Endothelial cell of umbilical vein (primary cell): Measurements from ENCODE around the gene PRR5L. TPM values are rescaled to one million over a fixed set of nuclear protein-coding genes. Genes with fewer than 3 reads are reported as not detected.

ENCODE experiments used
- BruUV-seq: library from RNA; stranded (reverse); fragments of 400-500 nt; replicated peaks from 2 replicates; lab custom pipeline; 2021; lab: Mats Ljungman, UMichigan
- CTCF ChIA-PET: fragments of 300-600, 350-600 bp; sonication (Branson Sonifier 250); formaldehyde crosslinking; loops from one replicate; lab custom pipeline; 2021; ENCODE audit warnings: antibody characterized with exemption, inconsistent platforms; lab: Charles Lee
- POLR2A ChIA-PET: fragments of 300-600, 350-600 bp; sonication (Branson Sonifier 250); formaldehyde crosslinking; loops from one replicate; lab custom pipeline; 2021; ENCODE audit warnings: antibody characterized with exemption, inconsistent platforms; lab: Charles Lee
- DNase-seq: peaks from one replicate; pipeline ENCODE4 v3.0.0-alpha.2; 2011; ENCODE audit warnings: low read depth, low spot score
- FAIRE-seq: peaks from 2 replicates; lab custom pipeline; 2011; peaks lifted over from hg19 to GRCh38; lab: Jason Lieb, UNC
- H2AFZ ChIP-seq: 2 replicates; pipeline ENCODE4 v1.6.0; 2012; ENCODE audit warnings: low read depth, low read length, control low read depth, inconsistent platforms
- H3K27ac ChIP-seq: 2 replicates; pipeline ENCODE4 v1.5.1; 2011; ENCODE audit warnings: low read depth, mild to moderate bottlenecking, control low read depth, low read length, moderate library complexity; ENCODE audit not compliant: insufficient read depth
- H3K27me3 ChIP-seq, 2 experiments: 2 replicates each; pipeline versions ENCODE4 v1.6.0 to v1.6.1; 2011; ENCODE audit warnings: low read length in 2 of 2, mixed read lengths in 1 of 2; ENCODE audit not compliant: control insufficient read depth in 2 of 2, insufficient read depth in 2 of 2
- H3K36me3 ChIP-seq, 2 experiments: 2 replicates in 1 of 2; 3 replicates in 1 of 2; pipeline ENCODE4 v1.5.1; 2011; ENCODE audit warnings: low read length in 2 of 2, mild to moderate bottlenecking in 1 of 2, moderate library complexity in 1 of 2; ENCODE audit not compliant: control insufficient read depth in 2 of 2, insufficient read depth in 2 of 2; ENCODE audit errors: extremely low read depth in 1 of 2
- H3K4me1 ChIP-seq: 3 replicates; pipeline ENCODE4 v1.5.1; 2011; ENCODE audit warnings: mild to moderate bottlenecking, low read length; ENCODE audit not compliant: control insufficient read depth, insufficient read depth; ENCODE audit errors: extremely low read depth
- H3K4me2 ChIP-seq: 2 replicates; pipeline ENCODE4 v1.6.1; 2011; ENCODE audit warnings: low read length, control low read depth, mixed read lengths; ENCODE audit not compliant: insufficient read depth
- H3K4me3 ChIP-seq, 3 experiments: fragments of 200-600 bp in 1 of 3; sonication (generic), shearing (Covaris generic) in 1 of 3; replicated peaks in 1 of 3; 2 replicates each; pipeline ENCODE4 v1.5.1; 2011 to 2016; ENCODE audit warnings: control low read depth in 3 of 3, low read length in 3 of 3, mild to moderate bottlenecking in 2 of 3, inconsistent platforms in 1 of 3, low read depth in 1 of 3, moderate library complexity in 1 of 3; ENCODE audit not compliant: insufficient read depth in 1 of 3
- H3K79me2 ChIP-seq: 2 replicates; pipeline ENCODE4 v1.6.0; 2012; ENCODE audit warnings: low read length, inconsistent platforms; ENCODE audit not compliant: control insufficient read depth, insufficient read depth
- H3K9ac ChIP-seq: replicated peaks from 2 replicates; pipeline ENCODE3; 2011; ENCODE audit warnings: low read length, control low read depth; ENCODE audit not compliant: insufficient read depth; ENCODE audit errors: extremely low read depth
- H3K9me1 ChIP-seq: replicated peaks from 3 replicates; pipeline ENCODE4 v1.6.0; 2011; ENCODE audit warnings: mild to moderate bottlenecking, low read length; ENCODE audit not compliant: control insufficient read depth, insufficient read depth; ENCODE audit errors: extremely low read depth
- H3K9me3 ChIP-seq: replicated peaks from 2 replicates; pipeline ENCODE4 v1.5.1; 2012; ENCODE audit warnings: low read length, inconsistent platforms; ENCODE audit not compliant: control insufficient read depth, insufficient read depth
- H4K20me1 ChIP-seq: replicated peaks from 2 replicates; pipeline ENCODE3; 2011; ENCODE audit warnings: mild to moderate bottlenecking, low read length; ENCODE audit not compliant: control insufficient read depth, insufficient read depth; ENCODE audit errors: extremely low read depth
- CTCF ChIP-seq, 2 donors: IDR thresholded peaks; 1 replicate in 1 of 2; 2 replicates in 1 of 2; pipeline ENCODE4 v1.5.1; 2011; ENCODE audit warnings: low read length in 2 of 2, mild to moderate bottlenecking in 2 of 2, moderate library complexity in 2 of 2, control low read depth in 1 of 2, inconsistent platforms in 1 of 2, low read depth in 1 of 2; ENCODE audit not compliant: insufficient read depth in 1 of 2; ENCODE audit errors: extremely low read depth in 1 of 2
- FOS ChIP-seq: IDR thresholded peaks from 2 replicates; pipeline ENCODE4 v1.6.1; 2011; ENCODE audit warnings: mild to moderate bottlenecking, low read length, moderate library complexity, borderline replicate concordance; ENCODE audit not compliant: insufficient read depth
- GATA2 ChIP-seq: IDR thresholded peaks from 2 replicates; pipeline ENCODE4 v1.7.0; 2011; ENCODE audit warnings: low read depth, mild to moderate bottlenecking, moderate library complexity, mixed read lengths, low read length; ENCODE audit not compliant: insufficient read length, insufficient read depth
- JUN ChIP-seq: IDR thresholded peaks from 2 replicates; pipeline ENCODE4 v1.6.1; 2011; ENCODE audit warnings: borderline replicate concordance, low read depth; ENCODE audit not compliant: insufficient read length, insufficient read depth
- MYC ChIP-seq: IDR thresholded peaks from one replicate; pipeline ENCODE4 v1.6.1; 2011; ENCODE audit warnings: mild to moderate bottlenecking, low read depth, low read length
- POLR2A ChIP-seq: IDR thresholded peaks from 2 replicates; pipeline ENCODE4 v1.6.1; 2012; ENCODE audit warnings: low read depth, mild to moderate bottlenecking, control low read depth, low read length
- POLR2AphosphoS5 ChIP-seq: IDR thresholded peaks from 2 replicates; pipeline ENCODE4 v1.6.1; 2012; ENCODE audit warnings: low read depth, mild to moderate bottlenecking, control low read depth, low read length, moderate library complexity; ENCODE audit not compliant: insufficient read depth
- dilution Hi-C: fragments of 300-500 bp; cut with MboI; formaldehyde crosslinking; loops from one replicate; pipeline ENCODE4 v1.15.0; 2019; ENCODE audit warnings: low sequenced_read_pairs; ENCODE audit not compliant: extremely low pct_ligation_motif_present
- intact Hi-C: fragments of 100-400 bp; cut with micrococcal nuclease; formaldehyde crosslinking; loops from one replicate; pipeline ENCODE4 v1.10.0; 2022
- polyA plus RNA-seq, 4 experiments: library from polyadenylated mRNA; depleted of rRNA in 3 of 4; stranded (reverse) in 3 of 4; unstranded in 1 of 4; fragments of >200 nt; gene quantifications; 2 replicates each; pipeline versions ENCODE4 v1.2.1 to v1.2.3, GENCODE V29; 2011 to 2012; ENCODE audit warnings: missing spikeins in 1 of 4
- total RNA-seq: library from RNA; stranded (reverse); gene quantifications from 2 replicates; pipeline ENCODE4 v1.2.3, GENCODE V29; 2021
- TF ChIP-seq, protein P1 (sequence below): IDR thresholded peaks from 2 replicates; pipeline ENCODE4 v1.6.1; 2011; ENCODE audit not compliant: insufficient read depth, insufficient read length

The PRR5L gene
- total and polyA plus RNA-seq, 2 donors (not counting 3 experiments of a cell fraction or from before 2014, with no cell fraction given) = 2.5 to 6.1 TPM

DNA sequence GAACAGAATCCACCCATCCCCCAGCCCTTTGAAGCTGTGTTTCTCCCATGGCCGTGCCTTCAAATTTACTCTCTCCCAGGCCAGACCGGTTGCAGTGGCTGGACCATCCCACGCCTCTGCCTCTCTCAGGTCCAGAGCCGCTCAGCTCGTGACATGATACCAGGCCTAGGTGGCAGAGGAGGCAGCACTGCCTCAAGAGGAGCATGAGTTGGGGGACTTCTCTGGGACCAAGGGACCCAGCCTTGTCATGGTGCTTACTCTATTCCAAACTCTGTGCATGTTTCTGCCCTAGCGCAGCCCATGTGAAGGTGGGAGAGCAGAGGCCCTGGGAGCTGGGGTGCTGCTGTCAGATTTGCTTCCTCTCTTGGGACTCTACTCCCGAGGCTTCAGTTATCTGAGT, 163.0 kb downstream of the PRR5L start:
- ChIA-PET CTCF (interaction anchor here (0.9 to 1.7 kb wide), 4 partner anchors 10 to 167 kb away, joined by 3 to 7 read pairs (median 5); no protein-coding TSS in a partner anchor), POLR2A (no interaction called here)
- no peaks in the 10 kb centered on the region for H3K79me2 ChIP-seq
- H3K9me1 ChIP-seq = no peaks in the 10 kb centered on the region
- DNase-seq (no peak), FAIRE-seq (no peak)
- no peak for TF ChIP-seq CTCF (IDR thresholded peaks at IDR 0.05; ENCODE audit: extremely low read depth in 1 of 2, insufficient read depth in 1 of 2, low read depth in 1 of 2, low read length in 2 of 2)
- no peak for TF ChIP-seq JUN
- TF ChIP-seq, protein P1, sequence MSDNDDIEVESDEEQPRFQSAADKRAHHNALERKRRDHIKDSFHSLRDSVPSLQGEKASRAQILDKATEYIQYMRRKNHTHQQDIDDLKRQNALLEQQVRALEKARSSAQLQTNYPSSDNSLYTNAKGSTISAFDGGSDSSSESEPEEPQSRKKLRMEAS = no peak
- TF ChIP-seq FOS = no peak
- no peak for TF ChIP-seq POLR2A
- no peak for TF ChIP-seq POLR2AphosphoS5
- TF ChIP-seq MYC = no peak
- TF ChIP-seq GATA2 = no peak
- no peak overlapping the region for H3K27ac ChIP-seq
- H3K9me3 ChIP-seq = no peaks in the 10 kb centered on the region
- H3K4me2 ChIP-seq = no peak overlapping the region
- intact Hi-C loops = no loop called here
- no TSS peak for BruUV-seq
- no peak overlapping the region for H2AFZ ChIP-seq
- H3K36me3 ChIP-seq = no peaks in the 10 kb centered on the region
- H3K9ac ChIP-seq = no peak overlapping the region
- no peaks in the 10 kb centered on the region for H4K20me1 ChIP-seq
- no peaks in the 10 kb centered on the region for H3K27me3 ChIP-seq
- no peak overlapping the region for H3K4me3 ChIP-seq
- no peaks in the 10 kb centered on the region for H3K4me1 ChIP-seq
- dilution Hi-C loops = no loop called here
